H1 (cell line): Measurements from ENCODE around the gene MTFP1. TPM values are rescaled to one million over a fixed set of nuclear protein-coding genes. Genes with fewer than 3 reads are reported as not detected.

Source experiments
- BACH1 ChIP-seq: IDR thresholded peaks from 2 replicates; pipeline ENCODE4 v1.6.1; 2012; ENCODE audit warnings: low read length, improper control_type of control experiment
- CEBPB ChIP-seq: IDR thresholded peaks from 2 replicates; pipeline ENCODE4 v1.6.1; 2012; ENCODE audit warnings: low read depth, low read length
- CHD7 ChIP-seq: fragments of 300-600 bp; sonication (generic); IDR thresholded peaks from 2 replicates; pipeline ENCODE4 v1.7.1; 2012; ENCODE audit warnings: low read length, moderate library complexity, mild to moderate bottlenecking, inconsistent platforms; ENCODE audit not compliant: insufficient replicate concordance
- KDM1A ChIP-seq: fragments of 200-600, 300-600 bp; sonication (generic); IDR thresholded peaks from 2 replicates; pipeline ENCODE4 v1.7.1; 2016; ENCODE audit warnings: mild to moderate bottlenecking, low read length, borderline replicate concordance
- KDM5A ChIP-seq: fragments of 200-600 bp; IDR thresholded peaks from 2 replicates; pipeline ENCODE4 v1.7.1; 2012; ENCODE audit warnings: mild to moderate bottlenecking, low read length, inconsistent platforms, mixed read lengths
- YY1 ChIP-seq: IDR thresholded peaks from 2 replicates; pipeline ENCODE4 v1.6.1; 2011; ENCODE audit warnings: low read depth, mild to moderate bottlenecking, low read length
- polyA plus RNA-seq, 7 experiments: library from polyadenylated mRNA; depleted of rRNA in 3 of 7; stranded (reverse) in 5 of 7; unstranded in 2 of 7; fragments of >200 nt in 5 of 7; fragments of 200-250 nt in 2 of 7; gene quantifications; 1 replicate in 5 of 7; 2 replicates in 1 of 7; 4 replicates in 1 of 7; pipeline versions ENCODE4 v1.2.1 to v1.2.3, GENCODE V29; 2011 to 2013; ENCODE audit warnings: missing spikeins in 2 of 7, mixed read lengths in 2 of 7
- total RNA-seq: library from RNA; stranded (reverse); fragmentation: NEBNext Ultra II Directional; extraction: Animal tissue kit (Norgen Biotek cat#: 25700); gene quantifications from 2 replicates; pipeline ENCODE4 v1.2.1, GENCODE V29; 2021

MTFP1 gene
- total and polyA plus RNA-seq, 2 of the 8 experiments (the other 6 are each of a cell fraction or from before 2014, with no cell fraction given), result 59.8 to 98.8 TPM

- TF ChIP-seq CHD7 (no peak), BACH1 (no peak), KDM1A (no peak), YY1 (no peak), CEBPB (no peak), KDM5A (no peak)
Measured at GRCh38 chr22:30445438-30446145, 20.0 kb downstream of the MTFP1 start (continued).
